G401 (cell line): ENCODE measurements around the gene OR2A14. TPM values are rescaled to one million over a fixed set of nuclear protein-coding genes. Genes with fewer than 3 reads are reported as not detected.
"Not testable (repeated sequence)": the region's sequence is repeated elsewhere in the genome, so short reads cannot be mapped to it uniquely, and the experiment has no call there.

Source experiments
- DNase-seq: peaks from one replicate; pipeline ENCODE4 v3.0.0-alpha.2; 2015; ENCODE audit warnings: low spot score
- in situ Hi-C: cut with HindIII; loops from 2 replicates; pipeline ENCODE4 v1.10.0; 2016; ENCODE audit warnings: low sequenced_read_pairs, mixed read lengths
- total RNA-seq: library from RNA; depleted of rRNA; stranded (reverse); fragments of >200 nt; shearing (Covaris generic); gene quantifications from 2 replicates; pipeline ENCODE4 v1.2.3, GENCODE V29; 2014; rRNA removed

Gene OR2A14
- total RNA-seq, 1 experiment from 2014 or later: not detected

GRCh38 chr7:144142187-144142586, 19.2 kb downstream of the OR2A14 start:
- in situ Hi-C loops: no loop called here
- no peak for DNase-seq

- no peak for DNase-seq
- in situ Hi-C loops: no loop called here
Observed at GRCh38 chr7:144144426-144144825, 21.4 kb downstream of the OR2A14 start.

- DNase-seq: no peak
- in situ Hi-C loops: no loop called here
Observed at GRCh38 chr7:144148224-144148827, 25.4 kb downstream of the OR2A14 start.

- in situ Hi-C loops: no loop called here
- DNase-seq: no peak
Observed at GRCh38 chr7:144158861-144159260, 35.9 kb downstream of the OR2A14 start.

GRCh38 chr7:144164784-144165183, 41.8 kb downstream of the OR2A14 start:
- in situ Hi-C loops: no loop called here

GRCh38 chr7:144171594-144172350, 48.8 kb downstream of the OR2A14 start:
- in situ Hi-C loops, DNase-seq: not testable (repeated sequence)

More at GRCh38 chr7:144164784-144165183, 41.8 kb downstream of the OR2A14 start:
- no peak for DNase-seq

- in situ Hi-C loops: no loop called here
- DNase-seq: no peak
Observed at GRCh38 chr7:144174613-144175012, 51.6 kb downstream of the OR2A14 start.

- DNase-seq: not testable (repeated sequence)
Observed at GRCh38 chr7:144178380-144179164, 55.6 kb downstream of the OR2A14 start.

GRCh38 chr7:144179165-144179479, 56.1 kb downstream of the OR2A14 start:
- in situ Hi-C loops, DNase-seq: not testable (repeated sequence)

More at GRCh38 chr7:144178380-144179164, 55.6 kb downstream of the OR2A14 start:
- in situ Hi-C loops: not testable (repeated sequence)

Other genes starting within 250 kb of the OR2A14 start
- gene TCAF1, start 221.0 kb upstream of the OR2A14 start, total RNA-seq: 32.3 and 33.7 TPM in 2 replicates
- not detected in 2 replicates for gene OR2F2, start 187.9 kb upstream of the OR2A14 start, total RNA-seq
- gene OR2F1, start 168.3 kb upstream of the OR2A14 start, total RNA-seq: not detected in 2 replicates
- not detected in 2 replicates for gene OR6B1, start 122.9 kb upstream of the OR2A14 start, total RNA-seq
- not detected in 2 replicates for gene OR2A5, start 74.2 kb upstream of the OR2A14 start, total RNA-seq
- gene OR2A25, start 53.4 kb upstream of the OR2A14 start, total RNA-seq: not detected in 2 replicates
- not detected in 2 replicates for gene OR2A12, start 36.9 kb upstream of the OR2A14 start, total RNA-seq
- gene OR2A2, start 13.6 kb upstream of the OR2A14 start, total RNA-seq: not detected in 2 replicates
- gene CTAGE4, start 60.3 kb downstream of the OR2A14 start, total RNA-seq: not detected in 2 replicates
- not detected in 2 replicates for gene ARHGEF35, start 72.7 kb downstream of the OR2A14 start, total RNA-seq
- gene OR2A42, start 116.4 kb downstream of the OR2A14 start, total RNA-seq: not detected in 2 replicates
- gene OR2A7, start 141.6 kb downstream of the OR2A14 start, total RNA-seq: not detected in 2 replicates
- gene CTAGE8, start 146.1 kb downstream of the OR2A14 start, total RNA-seq: not detected in 2 replicates
- not detected in 2 replicates for gene OR2A1, start 189.2 kb downstream of the OR2A14 start, total RNA-seq
- not detected in 2 replicates for gene ARHGEF5, start 232.2 kb downstream of the OR2A14 start, total RNA-seq